GM23248 (cell line): ENCODE results near the gene TAPBP. TPM values are rescaled to one million over a fixed set of nuclear protein-coding genes. Genes with fewer than 3 reads are reported as not detected.

Source experiments
- DNase-seq: peaks from one replicate; pipeline ENCODE4 v3.0.0-alpha.2; 2015
- H2AFZ ChIP-seq: fragments of 200-600 bp; sonication (generic); 2 replicates; pipeline ENCODE4 v1.6.1; 2016; ENCODE audit warnings: antibody characterized with exemption
- H3F3A ChIP-seq: fragments of 200-600 bp; sonication (generic); 2 replicates; pipeline ENCODE4 v1.6.1; 2016; ENCODE audit warnings: mild to moderate bottlenecking, antibody characterized with exemption, mixed run types; ENCODE audit not compliant: insufficient read depth
- H3K27ac ChIP-seq: fragments of 200-600 bp; sonication (generic); 2 replicates; pipeline ENCODE4 v1.5.1; 2016; ENCODE audit warnings: mild to moderate bottlenecking
- H3K27me3 ChIP-seq: fragments of 200-600 bp; sonication (generic); replicated peaks from 2 replicates; pipeline ENCODE4 v1.6.1; 2016; ENCODE audit warnings: mild to moderate bottlenecking; ENCODE audit not compliant: insufficient read depth
- H3K36me3 ChIP-seq: fragments of 200-600 bp; sonication (generic); 2 replicates; pipeline ENCODE4 v1.6.1; 2016; ENCODE audit warnings: low read depth, mild to moderate bottlenecking
- H3K4me1 ChIP-seq: fragments of 200-600 bp; sonication (generic); 2 replicates; pipeline ENCODE4 v1.6.1; 2016; ENCODE audit warnings: mild to moderate bottlenecking; ENCODE audit not compliant: insufficient read depth
- H3K4me2 ChIP-seq: fragments of 200-600 bp; sonication (generic); one replicate; pipeline ENCODE4 v1.6.1; 2016; ENCODE audit warnings: mild to moderate bottlenecking; ENCODE audit not compliant: unreplicated experiment
- H3K4me3 ChIP-seq: fragments of 200-600 bp; sonication (generic); 2 replicates; pipeline ENCODE4 v1.5.1; 2016; ENCODE audit warnings: mild to moderate bottlenecking
- H3K79me2 ChIP-seq: fragments of 200-600 bp; sonication (generic); 2 replicates; pipeline ENCODE4 v1.6.1; 2016; ENCODE audit warnings: mild to moderate bottlenecking; ENCODE audit not compliant: insufficient read depth
- H3K9ac ChIP-seq: fragments of 200-600 bp; sonication (generic); 2 replicates; pipeline ENCODE4 v1.6.1; 2016; ENCODE audit warnings: mild to moderate bottlenecking
- H3K9me2 ChIP-seq: fragments of 200-600 bp; sonication (generic); 2 replicates; pipeline ENCODE4 v1.6.1; 2016; ENCODE audit warnings: mixed run types, mild to moderate bottlenecking, moderate library complexity; ENCODE audit not compliant: insufficient read depth
- H3K9me3 ChIP-seq: fragments of 200-600 bp; sonication (generic); one replicate; pipeline ENCODE4 v1.6.1; 2017; ENCODE audit warnings: low read depth
- H4K20me1 ChIP-seq: fragments of 200-600 bp; sonication (generic); 2 replicates; pipeline ENCODE4 v1.6.0; 2016; ENCODE audit not compliant: insufficient read depth
- EZH2 ChIP-seq: fragments of 200-600 bp; sonication (generic); IDR thresholded peaks from 2 replicates; pipeline ENCODE4 v1.6.1; 2018; ENCODE audit warnings: antibody characterized with exemption, mild to moderate bottlenecking; ENCODE audit not compliant: insufficient read depth, poor library complexity, severe bottlenecking
- EZH2phosphoT487 ChIP-seq: fragments of 200-600 bp; sonication (generic); IDR thresholded peaks from 2 replicates; pipeline ENCODE4 v1.6.1; 2018; ENCODE audit warnings: antibody characterized with exemption, moderate library complexity, mild to moderate bottlenecking, low read depth; ENCODE audit not compliant: insufficient read depth
- WGBS, 2 experiments: methylation state at CpG; one replicate each; pipeline ENCODE4 v1.1.6; 2015 to 2017; ENCODE audit warnings: low lambda C conversion rate in 2 of 2, low coverage in 1 of 2; ENCODE audit errors: missing lambda C conversion rate in 2 of 2; 5-methylcytosine and 5-hydroxymethylcytosine counted together
- in situ Hi-C: fragments of 300-500 bp; cut with MboI; formaldehyde crosslinking; loops from 2 replicates; pipeline ENCODE4 v1.15.0; 2020
- polyA plus RNA-seq: library from polyadenylated mRNA; unstranded; fragments of >200 nt; fragmentation: Nextera tagmentation; extraction: Ambion mirVana; gene quantifications from 2 replicates; pipeline ENCODE4 v1.2.1, GENCODE V29; 2016
- total RNA-seq: library from RNA; depleted of rRNA; stranded (reverse); fragments of >200 nt; shearing (Covaris generic); gene quantifications from 2 replicates; pipeline ENCODE4 v1.2.3, GENCODE V29; 2014

TAPBP gene
- total and polyA plus RNA-seq, 2 experiments from 2014 or later = 68.7 to 75.8 TPM

DNA sequence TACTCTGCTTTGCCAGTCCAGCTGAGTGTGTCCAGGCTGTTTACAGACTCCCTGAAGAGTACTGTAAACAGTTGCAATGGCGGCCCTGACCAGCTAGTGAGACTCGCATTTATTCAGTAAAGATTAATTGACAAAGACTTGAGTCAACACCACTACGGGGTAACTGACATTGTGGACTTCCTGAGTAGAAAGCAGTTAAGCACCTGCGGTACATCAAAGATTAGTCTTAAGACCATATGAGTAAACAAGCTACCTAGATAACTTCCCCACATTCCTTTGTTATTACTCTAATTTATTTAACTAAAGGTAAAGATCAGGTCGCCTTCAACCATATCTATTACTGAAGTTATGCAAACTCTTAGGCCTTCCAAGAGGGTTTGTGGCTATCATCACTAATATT, 54.8 kb downstream of the TAPBP start:
- H3K9ac ChIP-seq = no peak overlapping the region
- H3K4me2 ChIP-seq = no peak overlapping the region
- peaks cover 17% of the 10 kb centered on the region for H3K4me1 ChIP-seq
- DNase-seq = no peak
- H3K79me2 ChIP-seq = no peaks in the 10 kb centered on the region
- in situ Hi-C loops = no loop called here
- H4K20me1 ChIP-seq = no peaks in the 10 kb centered on the region
- H2AFZ ChIP-seq = no peak overlapping the region
- peaks cover 16% of the 10 kb centered on the region; the same call in 1 of the 2 replicates for H3K36me3 ChIP-seq
- H3K9me2 ChIP-seq = no peaks in the 10 kb centered on the region
- no peaks in the 10 kb centered on the region for H3K27me3 ChIP-seq
- H3F3A ChIP-seq = peaks cover 28% of the 10 kb centered on the region; the same call in 1 of the 2 replicates
- 95 to 97% methylated on average over 5 of the region's 5 CpGs for WGBS, 2 experiments
- TF ChIP-seq EZH2 (no peak), EZH2phosphoT487 (no peak)
- H3K27ac ChIP-seq = no peak overlapping the region
- no peaks in the 10 kb centered on the region for H3K9me3 ChIP-seq
- no peak overlapping the region for H3K4me3 ChIP-seq

DNA sequence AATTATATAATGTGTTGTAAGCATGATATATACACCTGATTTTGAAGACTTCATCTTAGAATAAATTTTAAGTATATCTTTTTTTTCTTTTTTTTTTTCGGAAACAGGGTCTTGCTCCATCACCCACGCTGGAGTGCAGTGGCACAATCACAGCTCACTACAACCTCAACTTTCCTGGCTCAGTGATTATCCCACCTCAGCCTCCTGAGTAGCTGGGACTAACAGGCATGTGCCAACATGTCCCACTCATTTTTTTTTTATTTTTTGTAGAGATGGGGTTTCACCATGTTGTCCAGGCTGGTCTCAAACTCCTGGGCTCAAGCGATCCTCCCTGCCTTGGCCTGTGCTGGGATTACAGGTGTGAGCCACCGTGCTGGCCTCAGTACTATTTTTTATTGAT, 59.3 kb downstream of the TAPBP start:
- H2AFZ ChIP-seq = no peak overlapping the region
- peaks cover 7% of the 10 kb centered on the region; the same call in 1 of the 2 replicates for H3K36me3 ChIP-seq
- H3K9me2 ChIP-seq = no peaks in the 10 kb centered on the region
- H3K4me3 ChIP-seq = no peak overlapping the region
- no peaks in the 10 kb centered on the region for H4K20me1 ChIP-seq
- no peak overlapping the region for H3K4me2 ChIP-seq
- H3K79me2 ChIP-seq = peaks cover 14% of the 10 kb centered on the region
- in situ Hi-C loops = no loop called here
- H3F3A ChIP-seq = peaks cover 41% of the 10 kb centered on the region
- H3K27me3 ChIP-seq = no peaks in the 10 kb centered on the region
- no peak overlapping the region for H3K9ac ChIP-seq
- H3K9me3 ChIP-seq = no peaks in the 10 kb centered on the region
- WGBS, 2 experiments = 93 to 100% methylated on average over 4 of the region's 4 CpGs
- no peak for DNase-seq
- TF ChIP-seq EZH2phosphoT487 (no peak), EZH2 (no peak)
- H3K4me1 ChIP-seq = peaks cover 37% of the 10 kb centered on the region
- no peak overlapping the region for H3K27ac ChIP-seq

DNA sequence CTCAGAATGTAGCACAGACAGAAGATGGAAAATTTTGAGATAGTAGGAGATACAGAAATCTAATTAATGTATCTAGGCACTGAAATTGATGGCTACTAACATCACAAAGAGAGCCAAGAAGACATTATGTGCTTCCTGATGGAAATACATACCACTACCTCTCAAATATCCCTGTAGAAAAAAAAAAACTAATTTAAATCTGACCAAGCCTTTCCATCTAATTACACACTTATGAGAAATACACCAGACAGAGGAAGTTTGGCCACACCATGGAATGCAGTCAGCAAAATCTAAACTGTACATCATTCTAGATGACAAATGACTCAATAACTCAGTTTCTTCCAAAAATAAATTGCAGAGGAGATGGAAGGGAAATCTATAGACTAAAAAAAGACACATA, 61.1 kb downstream of the TAPBP start:
- Histone ChIP-seq H3K27me3 (no peaks in the 10 kb centered on the region), H3K4me3 (no peak overlapping the region), H2AFZ (no peak overlapping the region), H3K9me3 (no peaks in the 10 kb centered on the region), H3F3A (peaks cover 36% of the 10 kb centered on the region), H3K9me2 (no peaks in the 10 kb centered on the region), H3K4me2 (peak overlapping the region; percentile 31), H3K79me2 (peaks cover 14% of the 10 kb centered on the region), H3K36me3 (no peaks in the 10 kb centered on the region), H3K9ac (no peak overlapping the region), H3K4me1 (peaks cover 45% of the 10 kb centered on the region), H3K27ac (peak overlapping the region; percentile 64), H4K20me1 (no peaks in the 10 kb centered on the region)
- TF ChIP-seq EZH2 = no peak
- no peak for TF ChIP-seq EZH2phosphoT487
- peak; percentile 73 for DNase-seq
- in situ Hi-C loops = no loop called here

DNA sequence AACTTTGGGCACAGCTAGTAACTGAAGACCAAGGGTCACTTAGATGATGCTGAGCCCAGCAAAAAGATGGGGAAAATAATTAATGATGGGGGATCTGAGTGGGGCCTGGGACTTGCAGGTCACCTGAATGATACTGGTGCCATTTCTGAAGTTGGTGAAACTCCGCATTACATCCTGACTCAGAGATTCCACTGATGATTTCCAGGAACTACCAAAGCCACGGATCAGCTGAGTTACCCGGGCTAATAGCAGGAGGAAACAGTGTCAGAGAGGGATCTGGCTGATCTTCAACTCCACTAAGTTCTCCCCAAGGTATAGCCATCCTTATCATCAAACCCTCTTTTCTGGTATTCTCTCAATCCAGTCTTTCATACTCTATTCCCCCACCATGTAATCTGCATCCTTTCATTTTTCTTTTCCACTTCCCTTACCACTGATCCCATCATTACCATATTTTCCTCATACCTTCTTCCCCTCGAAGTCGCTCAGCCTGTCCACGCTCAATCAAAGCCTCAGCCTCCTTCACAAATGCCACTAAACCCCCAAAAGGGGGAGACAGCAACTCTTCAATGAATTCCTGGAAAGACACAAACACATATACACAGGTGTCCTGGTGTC, 62.4 kb downstream of the TAPBP start:
- Histone ChIP-seq H3K9me2 (no peaks in the 10 kb centered on the region), H3K9ac (no peak overlapping the region), H3K27ac (peak overlapping the region; percentile 98), H2AFZ (no peak overlapping the region), H3K9me3 (no peaks in the 10 kb centered on the region), H3K36me3 (no peaks in the 10 kb centered on the region), H3K79me2 (peaks cover 14% of the 10 kb centered on the region), H4K20me1 (no peaks in the 10 kb centered on the region), H3K4me2 (no peak overlapping the region), H3K4me1 (peaks cover 45% of the 10 kb centered on the region), H3K27me3 (no peaks in the 10 kb centered on the region), H3F3A (peaks cover 36% of the 10 kb centered on the region), H3K4me3 (no peak overlapping the region)
- peak; percentile 58 for DNase-seq
- in situ Hi-C loops = no loop called here
- 55 to 64% methylated on average over 6 of the region's 6 CpGs for WGBS, 2 experiments
- TF ChIP-seq EZH2 (no peak), EZH2phosphoT487 (no peak)
